Stimulated activated naive CD8-positive, alpha-beta T cell treated with anti-CD3 and anti-CD28 coated beads, Interleukin-15, amount 100 ng/mL, for 72 hours (primary cell): ENCODE measurements around the gene MAPK8.

Experiments
- ATAC-seq: fragments of 150-1000 bp; cut with Tn5 transposase; 2 replicates; pipeline ENCODE4 v1.10.0; 2021; ENCODE audit warnings: mild to moderate bottlenecking, moderate library complexity
- DNase-seq, 2 donors: peaks; one replicate each; pipeline ENCODE4 v3.0.0; 2021 to 2022
- H3K27ac Mint-ChIP-seq, 2 donors: one replicate each; pipeline ENCODE4 v1.8.0; 2022; ENCODE audit warnings: mild to moderate bottlenecking in 2 of 2, mixed read lengths in 2 of 2, moderate library complexity in 2 of 2
- H3K27me3 Mint-ChIP-seq: one replicate; pipeline ENCODE4 v1.8.0; 2022; ENCODE audit warnings: mixed read lengths
- H3K4me1 Mint-ChIP-seq: one replicate; pipeline ENCODE4 v1.8.0; 2022; ENCODE audit warnings: mild to moderate bottlenecking, mixed read lengths
- H3K4me3 Mint-ChIP-seq, 2 donors: one replicate each; pipeline ENCODE4 v1.8.0; 2022; ENCODE audit warnings: mild to moderate bottlenecking in 2 of 2, mixed read lengths in 2 of 2, moderate library complexity in 1 of 2
- H3K9me3 Mint-ChIP-seq, 2 donors: one replicate each; pipeline ENCODE4 v1.8.0; 2022; ENCODE audit warnings: mixed read lengths in 2 of 2

Gene MAPK8

DNA sequence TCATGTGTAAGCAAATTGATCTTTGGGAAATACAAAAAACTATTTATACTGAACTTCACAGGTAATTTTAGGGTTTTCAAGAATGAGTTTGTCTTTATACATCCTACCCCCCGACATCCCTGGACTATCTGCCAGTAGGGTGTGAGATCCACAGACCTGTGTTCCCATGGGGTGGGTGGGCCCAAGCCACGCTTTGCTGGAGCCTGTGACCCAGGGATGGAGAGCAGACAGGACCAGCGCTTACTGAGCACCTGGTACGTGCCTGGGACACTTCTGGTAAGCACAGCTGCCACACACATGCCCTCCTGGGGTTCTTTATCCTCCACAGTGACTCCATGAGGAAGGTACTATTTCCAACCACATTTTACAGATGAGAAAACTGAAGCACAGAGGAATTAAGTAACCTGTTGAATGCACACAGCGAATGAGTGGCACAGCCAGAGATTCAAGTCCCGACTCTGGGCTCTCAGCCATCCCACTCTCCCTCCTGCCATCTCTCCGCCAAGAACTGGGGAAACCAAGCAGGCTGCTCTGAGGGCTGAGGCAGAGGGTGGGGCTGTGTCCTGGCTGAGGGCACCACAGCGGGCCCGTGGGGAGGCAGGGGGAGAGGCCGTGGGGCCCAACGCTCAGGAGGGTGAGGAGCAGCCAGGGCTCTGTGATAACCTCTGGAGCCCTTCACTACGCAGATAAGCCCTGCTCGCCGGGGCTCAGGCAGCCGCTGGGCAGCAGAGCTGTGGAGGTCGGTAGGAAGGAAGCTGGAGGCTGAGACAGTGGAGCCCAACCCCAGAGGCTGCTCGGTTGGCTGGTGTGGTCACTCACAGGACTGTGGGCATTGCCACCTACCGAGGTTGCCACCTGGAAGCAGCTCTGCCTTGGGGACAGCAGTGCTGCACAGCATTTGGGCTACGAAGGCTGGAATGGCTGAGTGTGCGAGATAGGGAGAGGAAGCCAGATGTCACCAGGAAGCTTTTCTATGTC, 174.2 kb downstream of the MAPK8 start:
- no peak for DNase-seq
- Mint-ChIP-seq H3K4me3 (no peak overlapping the region), H3K27ac (no peak overlapping the region), H3K27me3 (peaks cover 32% of the 10 kb centered on the region), H3K9me3 (no peaks in the 10 kb centered on the region), H3K4me1 (no peaks in the 10 kb centered on the region)
- no peak for ATAC-seq

DNA sequence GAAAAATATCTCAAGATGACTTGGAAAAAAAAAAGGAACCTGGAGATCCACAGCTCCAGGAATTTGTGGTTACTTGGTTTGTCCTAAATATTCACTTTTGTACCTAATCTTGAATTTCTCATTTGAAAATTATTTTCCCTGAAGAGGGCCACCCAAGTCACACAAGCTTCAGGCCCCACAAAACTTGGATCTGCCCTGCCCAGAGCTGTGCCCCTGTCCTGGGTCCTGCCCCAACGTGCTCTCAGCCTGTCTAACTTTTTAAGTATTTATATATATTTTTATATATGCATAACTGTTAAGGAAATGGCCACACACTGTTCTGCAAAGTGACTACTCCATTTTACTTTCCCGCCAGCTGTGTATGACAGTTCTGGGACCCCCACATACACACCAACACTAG, 174.9 kb downstream of the MAPK8 start:
- Mint-ChIP-seq H3K27me3 (peaks cover 26% of the 10 kb centered on the region), H3K4me3 (no peak overlapping the region), H3K27ac (no peak overlapping the region), H3K9me3 (no peaks in the 10 kb centered on the region), H3K4me1 (no peaks in the 10 kb centered on the region)
- DNase-seq (no peak), ATAC-seq (no peak)

DNA sequence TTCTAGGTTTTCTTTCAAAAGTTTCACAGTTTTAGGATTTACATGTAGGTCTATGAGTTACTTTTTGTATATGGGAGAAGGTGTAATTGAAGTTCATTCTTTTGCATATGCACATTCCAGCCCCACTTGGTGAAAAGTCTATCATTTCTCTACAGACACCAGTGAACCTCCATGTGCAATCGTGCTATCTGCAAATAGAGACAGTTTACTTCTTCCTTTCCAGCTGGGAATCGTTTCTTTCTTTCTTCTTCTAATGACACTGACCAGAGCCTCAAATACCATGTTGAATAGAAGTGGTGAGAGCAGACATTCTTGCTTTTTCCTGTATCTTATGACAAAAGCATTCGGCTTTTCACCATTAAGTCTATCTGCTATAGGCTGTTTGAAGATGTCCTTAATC, 175.7 kb downstream of the MAPK8 start:
- no peaks in the 10 kb centered on the region for H3K4me1 Mint-ChIP-seq
- H3K27me3 Mint-ChIP-seq, result peaks cover 26% of the 10 kb centered on the region
- ATAC-seq (no peak), DNase-seq (no peak)
- no peak overlapping the region for H3K4me3 Mint-ChIP-seq
- no peak overlapping the region for H3K27ac Mint-ChIP-seq
- no peaks in the 10 kb centered on the region for H3K9me3 Mint-ChIP-seq

GRCh38 chr10:48484911-48485310, 178.4 kb downstream of the MAPK8 start:
- H3K27me3 Mint-ChIP-seq, result peaks cover 18% of the 10 kb centered on the region
- H3K4me1 Mint-ChIP-seq, result no peaks in the 10 kb centered on the region
- no peak for ATAC-seq
- no peak for DNase-seq
- no peak overlapping the region for H3K4me3 Mint-ChIP-seq
- H3K9me3 Mint-ChIP-seq, result no peaks in the 10 kb centered on the region
- H3K27ac Mint-ChIP-seq, result no peak overlapping the region

DNA sequence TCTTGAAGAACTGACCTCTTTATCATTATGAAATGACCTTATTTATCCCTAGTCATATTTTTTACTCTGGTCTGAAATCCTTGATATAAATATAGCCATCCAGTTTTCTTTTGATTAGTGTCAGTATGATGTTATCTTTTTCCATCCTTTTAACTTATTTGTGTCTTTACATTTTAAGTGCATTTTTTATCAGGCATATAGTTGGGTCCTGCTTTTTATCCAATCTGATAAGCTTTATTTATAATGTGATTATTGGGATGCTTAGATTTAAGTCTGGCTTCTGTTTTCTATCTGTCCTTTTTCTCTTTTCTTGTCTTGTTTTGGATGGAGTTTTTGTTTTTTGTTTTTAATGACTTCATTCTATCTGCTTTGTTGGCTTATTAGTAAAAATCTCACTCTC, 179.2 kb downstream of the MAPK8 start:
- no peaks in the 10 kb centered on the region for H3K9me3 Mint-ChIP-seq
- no peak for ATAC-seq
- H3K4me1 Mint-ChIP-seq, result no peaks in the 10 kb centered on the region
- H3K27ac Mint-ChIP-seq, result no peak overlapping the region
- no peak for DNase-seq
- H3K27me3 Mint-ChIP-seq, result peaks cover 14% of the 10 kb centered on the region
- H3K4me3 Mint-ChIP-seq, result no peak overlapping the region

GRCh38 chr10:48487244-48487643, 180.8 kb downstream of the MAPK8 start:
- Mint-ChIP-seq H3K27me3 (peaks cover 16% of the 10 kb centered on the region), H3K4me3 (no peak overlapping the region), H3K4me1 (no peaks in the 10 kb centered on the region), H3K27ac (no peak overlapping the region), H3K9me3 (no peaks in the 10 kb centered on the region)
- DNase-seq, result no peak
- ATAC-seq, result no peak
